ENCODE measurements around the gene CCL1. TPM values are rescaled to one million over a fixed set of nuclear protein-coding genes. Genes with fewer than 3 reads are reported as not detected.

The CCL1 gene
- total and polyA plus RNA-seq, 2 donors (not counting 1 experiment from before 2014, with no cell fraction given), result not detected

DNA sequence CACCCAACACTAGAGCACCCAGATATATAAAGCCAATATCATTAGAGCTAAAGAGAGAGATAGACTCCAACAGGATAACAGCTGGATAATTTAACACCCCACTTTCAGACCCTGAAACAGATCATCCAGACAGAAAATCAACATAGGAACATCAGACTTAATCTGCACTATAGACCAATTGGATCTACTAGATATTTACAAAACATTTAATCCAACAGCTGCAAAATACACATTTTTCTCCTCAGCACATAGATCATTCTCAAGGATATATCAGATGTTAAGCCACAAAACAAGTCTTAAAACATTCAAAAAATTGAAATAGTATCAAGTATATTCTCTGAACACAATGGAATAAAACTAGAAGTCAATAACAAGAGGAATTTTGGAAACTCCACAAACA, 10.8 kb downstream of the CCL1 start:
- H3K4me1 ChIP-seq (ENCODE audit: control insufficient read depth, extremely low read depth, insufficient read depth, low read length), result peaks cover 2% of the 10 kb centered on the region
- no peak overlapping the region for H3K4me3 ChIP-seq (replicated peaks in 1 of 4; ENCODE audit: control extremely low read depth in 1 of 4, insufficient read depth in 1 of 4, low read depth in 3 of 4, low read length in 4 of 4)
- no peaks in the 10 kb centered on the region for H3K79me2 ChIP-seq (ENCODE audit: control insufficient read depth, insufficient read depth, low read length)
- H3K27me3 ChIP-seq (ENCODE audit: control insufficient read depth, insufficient read depth, low read length), result no peaks in the 10 kb centered on the region
- TF ChIP-seq CTCF (conservative IDR thresholded peaks at IDR 0.05 in 1 of 2, IDR thresholded peaks at IDR 0.05 in 1 of 2; ENCODE audit: low read depth in 1 of 2, low read length in 2 of 2) (no peak), EZH2 (IDR thresholded peaks at IDR 0.05; ENCODE audit: low read length, missing control alignments) (no peak)
- H3K27ac ChIP-seq (ENCODE audit: insufficient read depth, low read length), result no peak overlapping the region
- no peak overlapping the region for H2AFZ ChIP-seq (ENCODE audit: low read length)
- no peaks in the 10 kb centered on the region for H3K9me3 ChIP-seq (ENCODE audit: control insufficient read depth, insufficient read depth, low read depth, low read length)
- no peak overlapping the region for H3K4me2 ChIP-seq (ENCODE audit: extremely low read depth, insufficient read depth, low read length)
- H3K36me3 ChIP-seq (ENCODE audit: control insufficient read depth, insufficient read depth, low read length), result no peaks in the 10 kb centered on the region
- no peaks in the 10 kb centered on the region for H4K20me1 ChIP-seq (ENCODE audit: control insufficient read depth, extremely low read depth, insufficient read depth, low read length)
- H3K9ac ChIP-seq (ENCODE audit: insufficient read depth, low read length), result no peak overlapping the region
- DNase-seq (ENCODE audit: low read depth in 2 of 2), result no peak

GRCh38 chr17:34351096-34351495, 11.9 kb downstream of the CCL1 start:
- TF ChIP-seq CTCF (conservative IDR thresholded peaks at IDR 0.05 in 1 of 2, IDR thresholded peaks at IDR 0.05 in 1 of 2; ENCODE audit: low read depth in 1 of 2, low read length in 2 of 2) (no peak), EZH2 (IDR thresholded peaks at IDR 0.05; ENCODE audit: low read length, missing control alignments) (no peak)
- H3K4me3 ChIP-seq (replicated peaks in 1 of 4; ENCODE audit: control extremely low read depth in 1 of 4, insufficient read depth in 1 of 4, low read depth in 3 of 4, low read length in 4 of 4), result no peak overlapping the region
- no peaks in the 10 kb centered on the region for H3K27me3 ChIP-seq (ENCODE audit: control insufficient read depth, insufficient read depth, low read length)
- H3K27ac ChIP-seq (ENCODE audit: insufficient read depth, low read length), result no peak overlapping the region
- no peaks in the 10 kb centered on the region for H3K36me3 ChIP-seq (ENCODE audit: control insufficient read depth, insufficient read depth, low read length)
- no peaks in the 10 kb centered on the region for H3K79me2 ChIP-seq (ENCODE audit: control insufficient read depth, insufficient read depth, low read length)
- DNase-seq (ENCODE audit: low read depth in 2 of 2), result no peak
- H2AFZ ChIP-seq (ENCODE audit: low read length), result no peak overlapping the region
- H3K4me1 ChIP-seq (ENCODE audit: control insufficient read depth, extremely low read depth, insufficient read depth, low read length), result peaks cover 2% of the 10 kb centered on the region
- H3K4me2 ChIP-seq (ENCODE audit: extremely low read depth, insufficient read depth, low read length), result no peak overlapping the region
- H3K9me3 ChIP-seq (ENCODE audit: control insufficient read depth, insufficient read depth, low read depth, low read length), result no peaks in the 10 kb centered on the region
- no peak overlapping the region for H3K9ac ChIP-seq (ENCODE audit: insufficient read depth, low read length)
- no peaks in the 10 kb centered on the region for H4K20me1 ChIP-seq (ENCODE audit: control insufficient read depth, extremely low read depth, insufficient read depth, low read length)

DNA sequence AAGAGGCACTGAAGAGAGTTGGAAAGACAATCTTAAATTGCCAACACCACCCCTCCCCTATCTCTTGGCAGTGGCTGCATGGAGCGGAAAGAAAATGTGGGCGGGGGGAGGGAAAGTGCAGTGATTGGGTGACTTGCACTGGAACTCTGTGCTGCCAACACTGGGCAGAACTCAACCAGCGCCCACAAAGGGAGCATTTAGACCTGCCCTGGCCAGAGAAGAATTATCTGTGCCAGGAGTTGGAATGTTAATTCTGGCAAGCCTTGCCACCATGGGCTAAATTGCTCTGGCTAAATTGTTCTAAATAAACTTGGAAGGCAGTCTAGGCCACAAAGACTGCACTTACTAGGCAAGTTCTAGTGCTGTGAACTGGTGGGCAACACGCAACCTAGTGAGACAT, 13.3 kb downstream of the CCL1 start:
- TF ChIP-seq EZH2 (IDR thresholded peaks at IDR 0.05; ENCODE audit: low read length, missing control alignments) (no peak), CTCF (conservative IDR thresholded peaks at IDR 0.05 in 1 of 2, IDR thresholded peaks at IDR 0.05 in 1 of 2; ENCODE audit: low read depth in 1 of 2, low read length in 2 of 2) (no peak)
- Histone ChIP-seq H3K4me3 (replicated peaks in 1 of 4; ENCODE audit: control extremely low read depth in 1 of 4, insufficient read depth in 1 of 4, low read depth in 3 of 4, low read length in 4 of 4) (no peak overlapping the region), H3K27me3 (ENCODE audit: control insufficient read depth, insufficient read depth, low read length) (no peaks in the 10 kb centered on the region), H3K27ac (ENCODE audit: insufficient read depth, low read length) (no peak overlapping the region), H3K36me3 (ENCODE audit: control insufficient read depth, insufficient read depth, low read length) (no peaks in the 10 kb centered on the region), H2AFZ (ENCODE audit: low read length) (no peak overlapping the region), H3K4me1 (ENCODE audit: control insufficient read depth, extremely low read depth, insufficient read depth, low read length) (no peaks in the 10 kb centered on the region), H4K20me1 (ENCODE audit: control insufficient read depth, extremely low read depth, insufficient read depth, low read length) (no peaks in the 10 kb centered on the region), H3K9ac (ENCODE audit: insufficient read depth, low read length) (no peak overlapping the region), H3K9me3 (ENCODE audit: control insufficient read depth, insufficient read depth, low read depth, low read length) (no peaks in the 10 kb centered on the region), H3K4me2 (ENCODE audit: extremely low read depth, insufficient read depth, low read length) (no peak overlapping the region), H3K79me2 (ENCODE audit: control insufficient read depth, insufficient read depth, low read length) (no peaks in the 10 kb centered on the region)
- no peak for DNase-seq (ENCODE audit: low read depth in 2 of 2)
